ENCODE results near the gene GLIPR1L2.
"Not testable (repeated sequence)": the region's sequence is repeated elsewhere in the genome, so short reads cannot be mapped to it uniquely, and the experiment has no call there.

GLIPR1L2 gene

DNA sequence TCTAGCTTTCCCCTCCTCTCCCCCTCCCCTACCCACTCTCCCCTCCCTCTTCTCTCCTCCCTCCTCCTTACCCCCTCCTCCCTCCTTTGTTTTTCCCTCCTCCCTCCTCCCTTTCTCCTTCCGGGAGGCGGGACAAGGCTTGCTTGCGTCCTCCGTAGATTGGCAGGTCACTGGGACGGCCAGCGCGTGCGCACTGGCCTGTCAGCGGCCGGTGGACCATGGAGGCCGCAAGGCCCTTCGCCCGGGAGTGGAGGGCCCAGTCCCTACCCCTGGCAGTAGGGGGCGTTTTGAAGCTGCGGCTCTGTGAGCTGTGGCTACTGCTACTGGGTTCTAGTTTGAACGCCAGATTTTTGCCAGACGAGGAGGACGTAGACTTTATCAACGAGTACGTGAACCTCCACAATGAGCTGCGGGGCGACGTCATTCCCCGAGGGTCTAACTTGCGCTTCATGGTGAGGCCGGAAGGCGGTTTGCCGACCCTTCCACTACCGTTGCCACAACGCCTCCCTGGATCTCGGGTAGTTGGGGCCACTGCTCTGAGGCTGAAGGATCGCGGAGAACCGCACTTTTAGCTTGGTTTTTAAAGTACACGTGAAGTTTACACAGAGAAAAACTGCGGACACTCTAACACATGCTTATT, at the start of gene GLIPR1L2:
Gene GLIPR1L2 (plus strand): TSS at position 191 of the 640 bp plus-strand sequence. CDS start 28 bp downstream, at position 219.
- DNase-seq (ENCODE audit: low read depth in 1 of 2, low spot score in 1 of 2), result peak; percentile 75 to 84

DNA sequence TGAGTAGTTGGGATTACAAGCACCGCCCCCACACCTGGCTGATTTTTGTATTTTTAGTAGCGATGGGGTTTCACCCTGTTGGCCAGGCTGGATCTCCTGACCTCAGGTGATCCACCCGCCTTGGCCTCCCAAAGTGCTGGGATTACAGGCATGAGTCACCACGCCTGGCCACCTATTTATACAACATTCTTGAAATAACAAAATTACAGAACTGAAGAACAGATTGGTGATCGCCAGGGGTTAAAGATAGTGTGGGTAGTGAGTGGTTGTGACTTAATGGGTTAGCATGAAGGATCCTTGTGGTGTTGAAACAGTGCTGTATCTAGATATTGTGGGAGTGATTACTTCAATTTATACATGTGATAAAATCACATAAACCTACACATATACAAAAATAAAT, 49.0 kb upstream of the GLIPR1L2 start:
- DNase-seq (ENCODE audit: low read depth in 1 of 2, low spot score in 1 of 2), result no peak

DNA sequence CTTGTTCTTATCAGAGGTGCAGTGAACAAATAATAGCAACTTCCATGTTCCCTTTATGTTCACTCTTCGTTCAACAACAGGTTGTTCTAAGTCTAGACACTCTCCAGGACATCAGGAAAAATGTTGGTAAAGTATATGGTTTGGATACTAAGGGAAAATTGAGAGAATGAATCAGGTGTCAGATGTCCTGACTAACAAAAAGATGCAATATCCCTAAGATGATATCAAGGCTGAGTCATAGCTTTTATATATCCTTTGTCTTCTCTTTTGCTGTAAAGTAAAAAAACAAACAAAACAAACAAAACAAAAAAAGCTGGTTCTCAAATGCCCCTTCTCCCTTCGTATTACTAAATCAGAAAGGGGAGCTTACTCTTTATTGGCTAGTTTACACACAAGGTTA, 45.4 kb upstream of the GLIPR1L2 start:
- no peak for DNase-seq (ENCODE audit: low read depth in 1 of 2, low spot score in 1 of 2)

DNA sequence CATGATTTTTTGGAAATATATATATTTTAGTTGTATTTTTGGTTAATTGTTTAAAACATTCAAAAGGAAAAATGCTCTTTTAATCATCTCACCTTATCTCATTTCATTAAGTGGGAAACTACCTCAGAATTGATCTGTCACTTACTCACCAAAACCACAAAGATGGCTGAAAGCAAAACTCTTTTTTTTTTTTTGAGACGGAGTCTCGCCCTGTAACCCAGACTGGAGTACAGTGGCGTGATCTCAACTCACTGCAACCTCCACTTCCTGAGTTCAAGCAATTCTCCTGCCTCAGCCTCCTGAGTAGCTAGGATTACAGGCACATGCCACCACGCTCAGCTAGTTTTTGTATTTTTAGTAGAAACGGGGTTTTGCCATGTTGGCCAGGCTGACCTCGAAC, 44.7 kb upstream of the GLIPR1L2 start:
- not testable (repeated sequence) for DNase-seq (ENCODE audit: low read depth in 1 of 2, low spot score in 1 of 2)

- no peak for DNase-seq (ENCODE audit: low read depth in 1 of 2, low spot score in 1 of 2)
These were observed 40.9 kb upstream of the GLIPR1L2 start for GRCh38 chr12:75349946-75350345.

- DNase-seq (ENCODE audit: low read depth in 1 of 2, low spot score in 1 of 2), result no peak
These were observed 40.5 kb upstream of the GLIPR1L2 start for GRCh38 chr12:75350413-75350812.

DNA sequence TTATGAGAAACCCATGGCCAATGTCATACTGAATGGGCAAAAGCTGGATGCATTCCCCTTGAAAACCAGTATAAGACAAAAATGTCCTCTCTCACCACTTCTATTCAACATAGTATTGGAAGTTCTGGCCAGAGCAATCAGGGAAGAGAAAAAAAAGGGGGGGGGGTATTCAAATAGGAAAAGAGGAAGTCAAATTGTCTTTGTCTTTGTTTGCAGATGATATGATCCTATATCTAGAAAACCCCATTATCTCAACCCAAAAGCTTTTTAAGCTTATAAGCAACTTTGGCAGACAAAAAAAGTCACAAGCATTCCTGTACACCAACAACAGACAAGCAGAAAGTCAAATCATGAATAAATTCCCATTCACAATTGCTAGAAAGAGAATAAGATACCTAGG, 36.9 kb upstream of the GLIPR1L2 start:
- DNase-seq (ENCODE audit: low read depth in 1 of 2, low spot score in 1 of 2), result no peak

DNA sequence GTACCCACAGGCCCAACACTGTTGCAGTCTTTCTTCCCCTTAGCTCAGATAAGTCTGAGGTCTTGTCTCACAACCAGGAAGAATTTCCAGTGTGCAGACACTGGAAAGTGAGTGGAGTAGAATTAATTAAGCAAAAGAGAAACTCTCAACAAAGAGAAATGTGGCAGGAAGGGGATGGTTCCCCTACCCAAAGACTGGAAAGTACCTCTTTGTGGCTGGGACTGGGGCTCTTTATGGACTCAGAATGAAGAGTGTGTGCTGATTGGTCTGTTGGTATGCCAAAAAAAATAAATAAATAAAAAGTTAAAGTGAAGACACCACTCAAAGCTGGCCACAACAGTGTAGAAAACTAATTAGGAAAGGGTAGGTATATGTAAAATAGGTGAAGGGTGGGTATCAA, 30.0 kb upstream of the GLIPR1L2 start:
- no peak for DNase-seq (ENCODE audit: low read depth in 1 of 2, low spot score in 1 of 2)

DNA sequence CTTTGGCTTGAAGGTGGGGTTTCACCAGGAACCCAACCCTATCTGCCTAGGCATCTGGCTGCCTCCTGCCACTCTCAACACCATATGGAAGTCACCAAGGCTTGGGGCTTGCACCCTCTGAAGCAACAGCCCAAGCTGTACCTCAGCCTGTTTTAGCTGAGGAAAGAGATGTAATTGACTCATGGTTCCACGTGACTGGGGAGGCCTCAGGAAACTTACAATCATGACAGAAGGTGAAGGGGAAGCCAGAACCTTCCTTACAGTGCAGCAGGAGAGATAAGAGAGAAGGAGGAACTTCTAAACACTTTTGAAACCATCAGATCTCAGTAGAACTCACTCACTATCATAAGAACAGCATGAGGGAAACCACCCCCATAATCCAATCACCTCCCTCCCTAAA, 29.5 kb upstream of the GLIPR1L2 start:
- DNase-seq (ENCODE audit: low read depth in 1 of 2, low spot score in 1 of 2), result no peak

- no peak for DNase-seq (ENCODE audit: low read depth in 1 of 2, low spot score in 1 of 2)
These were observed 26.0 kb upstream of the GLIPR1L2 start for GRCh38 chr12:75364919-75365318.

DNA sequence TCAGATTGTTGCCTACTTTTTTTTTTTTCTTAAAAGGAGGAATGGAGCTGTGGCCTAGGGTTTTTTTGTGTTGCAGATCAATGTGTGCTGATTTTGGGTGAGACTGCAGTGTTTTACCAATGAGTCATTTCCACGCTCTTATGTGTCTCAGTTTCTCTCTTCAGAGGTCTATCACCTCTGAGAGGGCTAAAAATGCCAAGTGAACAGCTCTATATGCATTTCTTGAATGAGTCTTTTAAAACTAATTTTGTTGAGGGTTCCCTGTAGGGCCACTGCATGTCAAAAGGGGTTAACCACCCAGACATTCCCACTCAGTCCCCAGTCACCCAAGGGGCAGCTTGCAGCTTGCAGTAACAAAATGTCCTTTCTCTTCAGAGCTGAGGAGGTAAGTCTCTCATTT, 24.3 kb upstream of the GLIPR1L2 start:
- no peak for DNase-seq (ENCODE audit: low read depth in 1 of 2, low spot score in 1 of 2)

- DNase-seq (ENCODE audit: low read depth in 1 of 2, low spot score in 1 of 2), result no peak
These were observed 15.9 kb upstream of the GLIPR1L2 start for GRCh38 chr12:75374971-75375370.

GRCh38 chr12:75378354-75378753, 12.5 kb upstream of the GLIPR1L2 start:
- no peak for DNase-seq (ENCODE audit: low read depth in 1 of 2, low spot score in 1 of 2)

DNA sequence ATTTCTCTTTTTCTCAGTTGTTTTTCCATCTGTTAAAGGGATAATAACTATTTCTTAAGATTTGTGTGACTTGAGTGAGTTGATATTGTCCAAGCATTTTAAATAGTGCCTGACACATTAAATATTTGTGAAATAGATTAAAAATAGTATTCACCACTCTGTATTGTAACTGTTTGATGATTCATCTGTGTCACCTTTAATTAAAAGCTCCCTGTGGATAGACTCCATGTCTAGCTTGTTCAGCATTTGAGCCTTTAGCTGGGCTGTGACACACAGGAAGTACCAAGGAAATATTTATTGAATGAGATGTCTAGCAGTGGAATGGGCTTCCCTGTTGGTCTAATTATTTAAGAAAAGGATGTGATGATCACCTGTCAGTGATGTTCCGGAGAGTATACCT, 1.8 kb upstream of the GLIPR1L2 start:
- DNase-seq (ENCODE audit: low read depth in 1 of 2, low spot score in 1 of 2), result no peak

DNA sequence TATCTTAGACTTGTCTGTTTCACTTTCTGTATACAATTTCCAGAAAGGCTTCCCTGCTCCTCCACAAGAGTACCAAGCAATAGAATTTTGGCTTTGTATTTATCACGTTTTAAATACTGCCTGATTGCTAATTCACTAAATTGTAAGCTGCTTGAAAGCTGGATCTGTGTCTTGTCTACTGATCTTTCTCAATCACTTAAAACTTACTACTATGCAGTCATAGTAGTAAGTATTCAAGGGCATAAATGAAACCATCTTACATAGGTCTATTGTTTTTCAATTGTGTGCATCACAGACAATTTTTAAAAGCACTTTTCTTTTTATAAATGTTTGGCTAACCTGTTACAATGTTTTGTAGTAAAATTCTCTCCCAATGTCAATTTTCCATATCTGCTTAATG, 1.2 kb upstream of the GLIPR1L2 start:
- no peak for DNase-seq (ENCODE audit: low read depth in 1 of 2, low spot score in 1 of 2)

- no peak for DNase-seq (ENCODE audit: low read depth in 1 of 2, low spot score in 1 of 2)
These were observed 562 bp upstream of the GLIPR1L2 start for GRCh38 chr12:75390156-75390898.

GRCh38 chr12:75404231-75404630, 13.3 kb downstream of the GLIPR1L2 start:
- DNase-seq (ENCODE audit: low read depth in 1 of 2, low spot score in 1 of 2), result no peak

GRCh38 chr12:75407683-75408082, 16.8 kb downstream of the GLIPR1L2 start:
- DNase-seq (ENCODE audit: low read depth in 1 of 2, low spot score in 1 of 2), result no peak

DNA sequence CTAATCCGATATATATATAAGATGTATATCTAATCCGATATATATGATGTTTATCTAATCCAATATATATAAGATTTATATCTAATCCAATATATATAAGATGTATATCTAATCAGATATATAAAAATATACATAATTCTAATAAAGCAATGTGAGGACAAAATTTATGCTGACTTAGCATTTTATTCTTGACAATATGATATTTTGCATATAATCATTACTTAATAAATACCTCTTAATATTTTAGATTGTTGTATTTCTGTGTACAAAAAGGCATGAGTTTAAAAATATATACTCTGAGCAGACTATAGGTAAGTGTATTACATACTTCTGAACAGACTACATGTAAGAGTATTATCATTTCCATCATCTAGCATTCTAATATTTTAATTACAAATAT, 18.9 kb downstream of the GLIPR1L2 start:
- DNase-seq (ENCODE audit: low read depth in 1 of 2, low spot score in 1 of 2), result no peak

DNA sequence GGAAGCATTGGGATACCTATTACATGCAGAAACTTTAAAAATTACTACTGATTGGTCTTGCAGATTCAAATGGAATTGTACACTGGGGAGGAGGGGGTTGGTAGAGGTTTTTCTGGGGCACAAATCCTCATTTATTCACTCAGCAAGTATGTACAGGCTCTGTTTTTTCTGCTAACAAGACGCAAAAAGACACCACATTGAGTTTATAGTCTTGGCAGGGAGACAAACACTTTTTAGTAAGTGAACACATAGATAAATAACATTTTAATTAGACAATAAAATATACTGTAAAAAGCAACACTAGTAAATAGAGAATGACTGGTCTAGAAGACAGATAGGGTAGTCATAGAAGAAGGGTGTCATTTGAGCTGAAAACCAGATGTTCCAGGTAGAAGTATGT, 23.8 kb downstream of the GLIPR1L2 start:
- DNase-seq (ENCODE audit: low read depth in 1 of 2, low spot score in 1 of 2), result no peak

GRCh38 chr12:75419841-75420240, 29.0 kb downstream of the GLIPR1L2 start:
- no peak for DNase-seq (ENCODE audit: low read depth in 1 of 2, low spot score in 1 of 2)

DNA sequence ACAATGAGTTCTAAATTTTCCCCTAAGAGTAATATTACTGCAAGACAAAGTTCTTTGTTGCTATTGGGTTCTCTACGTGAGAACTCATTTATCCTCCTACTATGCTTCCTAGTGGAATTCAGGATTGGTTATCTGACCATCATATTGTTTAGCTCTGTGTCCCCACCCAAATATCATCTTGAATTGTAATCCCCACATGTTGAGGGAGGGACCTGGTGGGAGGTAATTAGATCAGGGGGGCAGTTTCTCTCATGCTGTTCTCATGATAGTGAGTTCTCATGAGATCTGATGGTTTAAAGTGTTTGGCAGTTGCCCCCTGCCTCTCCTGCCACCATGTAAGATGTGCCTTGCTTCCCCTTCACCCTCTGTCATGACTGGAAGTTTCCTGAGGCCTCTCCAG, 36.6 kb downstream of the GLIPR1L2 start:
- DNase-seq (ENCODE audit: low read depth in 1 of 2, low spot score in 1 of 2), result no peak

GRCh38 chr12:75428767-75429166, 37.9 kb downstream of the GLIPR1L2 start:
- no peak for DNase-seq (ENCODE audit: low read depth in 1 of 2, low spot score in 1 of 2)

Measured in activated T-helper 1 cell treated with anti-CD3 and anti-CD28 coated beads, Interleukin-2, amount 50 U/mL, for 16 hours (primary cell).